Activated CD4-positive, alpha-beta T cell treated with anti-CD3 and anti-CD28 coated beads, Interleukin-2, amount 10 ng/mL, durations not matched to agents 7 days and 5 days (primary cell): ENCODE measurements around the gene XPO4. TPM values are rescaled to one million over a fixed set of nuclear protein-coding genes. Genes with fewer than 3 reads are reported as not detected.
"Not testable (repeated sequence)": the region's sequence is repeated elsewhere in the genome, so short reads cannot be mapped to it uniquely, and the experiment has no call there.

ENCODE experiments used
- CTCF ChIA-PET: fragments of 350-600 bp; sonication (Branson Sonifier 250); formaldehyde crosslinking; loops from one replicate; lab custom pipeline; 2021; ENCODE audit warnings: antibody characterized with exemption; lab: Charles Lee
- POLR2A ChIA-PET: fragments of 350-600 bp; sonication (Branson Sonifier 250); formaldehyde crosslinking; loops from one replicate; lab custom pipeline; 2021; ENCODE audit warnings: antibody characterized with exemption; lab: Charles Lee
- DNase-seq: peaks from one replicate; pipeline ENCODE4 v3.0.0-alpha.2; 2020
- H3K27ac Mint-ChIP-seq: one replicate; pipeline ENCODE4 v1.8.0; 2021; ENCODE audit warnings: mild to moderate bottlenecking, moderate library complexity, mixed read lengths
- H3K27me3 Mint-ChIP-seq: one replicate; pipeline ENCODE4 v1.8.0; 2021; ENCODE audit warnings: mixed read lengths
- H3K36me3 Mint-ChIP-seq: one replicate; pipeline ENCODE4 v1.8.0; 2021; ENCODE audit warnings: low read depth, mixed read lengths
- H3K4me1 Mint-ChIP-seq: one replicate; pipeline ENCODE4 v1.8.0; 2021; ENCODE audit warnings: mixed read lengths
- H3K4me3 Mint-ChIP-seq: one replicate; pipeline ENCODE4 v1.8.0; 2021; ENCODE audit warnings: mild to moderate bottlenecking, moderate library complexity, mixed read lengths
- H3K9me3 Mint-ChIP-seq: one replicate; pipeline ENCODE4 v1.8.0; 2021; ENCODE audit warnings: mixed read lengths
- total RNA-seq, 2 experiments: library from RNA; stranded (reverse); gene quantifications; one replicate each; pipeline ENCODE4 v1.2.3, GENCODE V29; 2021

The XPO4 gene
- total RNA-seq, 2 experiments from 2014 or later: 18.9 to 19.0 TPM

GRCh38 chr13:20921572-20921971 lies 19.0 kb upstream of the XPO4 start:
- Mint-ChIP-seq H3K4me3 (no peak overlapping the region), H3K9me3 (no peaks in the 10 kb centered on the region), H3K36me3 (no peaks in the 10 kb centered on the region), H3K4me1 (no peaks in the 10 kb centered on the region), H3K27me3 (no peaks in the 10 kb centered on the region), H3K27ac (no peak overlapping the region)
- POLR2A ChIA-PET: no interaction called here
- CTCF ChIA-PET: no interaction called here
- DNase-seq: no peak

GRCh38 chr13:20915676-20916075 lies 13.1 kb upstream of the XPO4 start:
- H3K4me1 Mint-ChIP-seq, POLR2A ChIA-PET: not testable (repeated sequence)

GRCh38 chr13:20911037-20911436 lies 8.5 kb upstream of the XPO4 start:
- H3K27me3 Mint-ChIP-seq: no peaks in the 10 kb centered on the region
- H3K4me3 Mint-ChIP-seq: no peak overlapping the region
- POLR2A ChIA-PET: interaction anchor here (0.7 kb wide), 1 partner anchor 10 kb away, joined by 3 read pairs; no protein-coding TSS in a partner anchor
- DNase-seq: no peak
- CTCF ChIA-PET: no interaction called here
- no peak overlapping the region for H3K27ac Mint-ChIP-seq
- H3K36me3 Mint-ChIP-seq: no peaks in the 10 kb centered on the region
- H3K9me3 Mint-ChIP-seq: no peaks in the 10 kb centered on the region
- H3K4me1 Mint-ChIP-seq: no peaks in the 10 kb centered on the region

More at GRCh38 chr13:20915676-20916075, 13.1 kb upstream of the XPO4 start:
- H3K27ac Mint-ChIP-seq, H3K9me3 Mint-ChIP-seq, H3K36me3 Mint-ChIP-seq, H3K4me3 Mint-ChIP-seq, DNase-seq, H3K27me3 Mint-ChIP-seq: not testable (repeated sequence)
- CTCF ChIA-PET: interaction anchor here (0.5 to 2.3 kb wide), 2 partner anchors 13 to 24 kb away, joined by 3 to 4 read pairs; no protein-coding TSS in a partner anchor

GRCh38 chr13:20908714-20909497 lies 6.4 kb upstream of the XPO4 start:
- Mint-ChIP-seq H3K4me3 (no peak overlapping the region), H3K27ac (no peak overlapping the region), H3K9me3 (no peaks in the 10 kb centered on the region), H3K4me1 (peaks cover 4% of the 10 kb centered on the region), H3K36me3 (no peaks in the 10 kb centered on the region), H3K27me3 (no peaks in the 10 kb centered on the region)
- ChIA-PET CTCF (no interaction called here), POLR2A (no interaction called here)
- no peak for DNase-seq

- DNase-seq: no peak
- POLR2A ChIA-PET: no interaction called here
- Mint-ChIP-seq H3K27ac (no peak overlapping the region), H3K9me3 (no peaks in the 10 kb centered on the region), H3K4me1 (peaks cover 24% of the 10 kb centered on the region), H3K36me3 (peaks cover 2% of the 10 kb centered on the region), H3K27me3 (no peaks in the 10 kb centered on the region), H3K4me3 (no peak overlapping the region)
- CTCF ChIA-PET: no interaction called here
Observed at GRCh38 chr13:20904908-20905307, 2.4 kb upstream of the XPO4 start.

- ChIA-PET CTCF (no interaction called here), POLR2A (no interaction called here)
- H3K4me3 Mint-ChIP-seq: peak overlapping the region; percentile 92
- H3K27ac Mint-ChIP-seq: peak overlapping the region; percentile 99
- peaks cover 32% of the 10 kb centered on the region for H3K4me1 Mint-ChIP-seq
- H3K9me3 Mint-ChIP-seq: no peaks in the 10 kb centered on the region
- no peak for DNase-seq
- H3K36me3 Mint-ChIP-seq: peaks cover 6% of the 10 kb centered on the region
- H3K27me3 Mint-ChIP-seq: no peaks in the 10 kb centered on the region
Observed at GRCh38 chr13:20903164-20903475, 574 bp upstream of the XPO4 start.

- Mint-ChIP-seq H3K4me1 (peaks cover 32% of the 10 kb centered on the region), H3K27me3 (no peaks in the 10 kb centered on the region), H3K36me3 (peaks cover 8% of the 10 kb centered on the region), H3K27ac (peak overlapping the region; percentile 92), H3K9me3 (no peaks in the 10 kb centered on the region), H3K4me3 (peak overlapping the region; percentile 87)
- ChIA-PET CTCF (interaction anchor here (0.9 to 1.3 kb wide), 2 partner anchors 9 to 11 kb away, joined by 3 to 7 read pairs; no protein-coding TSS in a partner anchor), POLR2A (interaction anchor here (0.6 kb wide), 1 partner anchor 264 kb away, joined by 7 read pairs; no protein-coding TSS in a partner anchor)
- peak; percentile 30 for DNase-seq
Observed at GRCh38 chr13:20901668-20902437, 693 bp downstream of the XPO4 start.

- Mint-ChIP-seq H3K27ac (no peak overlapping the region), H3K4me3 (no peak overlapping the region), H3K9me3 (no peaks in the 10 kb centered on the region), H3K27me3 (no peaks in the 10 kb centered on the region), H3K4me1 (peaks cover 23% of the 10 kb centered on the region), H3K36me3 (peaks cover 9% of the 10 kb centered on the region)
- ChIA-PET CTCF (interaction anchor here (0.6 to 0.8 kb wide), 2 partner anchors 11 to 190 kb away, joined by 3 to 6 read pairs; no protein-coding TSS in a partner anchor), POLR2A (no interaction called here)
- no peak for DNase-seq
Observed at GRCh38 chr13:20894245-20894644, 8.3 kb downstream of the XPO4 start.

GRCh38 chr13:20891768-20892167 lies 10.8 kb downstream of the XPO4 start:
- peak; percentile 19 for DNase-seq
- H3K27ac Mint-ChIP-seq: peak overlapping the region; percentile 81
- H3K36me3 Mint-ChIP-seq: peaks cover 3% of the 10 kb centered on the region
- peaks cover 21% of the 10 kb centered on the region for H3K4me1 Mint-ChIP-seq
- no peak overlapping the region for H3K4me3 Mint-ChIP-seq
- no peaks in the 10 kb centered on the region for H3K27me3 Mint-ChIP-seq
- ChIA-PET POLR2A (no interaction called here), CTCF (interaction anchor here (0.6 to 1.1 kb wide), 3 partner anchors 14 to 204 kb away, joined by 3 read pairs; no protein-coding TSS in a partner anchor)
- H3K9me3 Mint-ChIP-seq: no peaks in the 10 kb centered on the region

GRCh38 chr13:20891034-20891433 lies 11.5 kb downstream of the XPO4 start:
- Mint-ChIP-seq H3K4me1 (peaks cover 21% of the 10 kb centered on the region), H3K27ac (no peak overlapping the region), H3K9me3 (no peaks in the 10 kb centered on the region), H3K36me3 (peaks cover 3% of the 10 kb centered on the region), H3K27me3 (no peaks in the 10 kb centered on the region), H3K4me3 (no peak overlapping the region)
- POLR2A ChIA-PET: interaction anchor here (0.6 kb wide), 1 partner anchor 243 kb away, joined by 6 read pairs; no protein-coding TSS in a partner anchor
- DNase-seq: no peak
- CTCF ChIA-PET: interaction anchor here (0.6 to 0.9 kb wide), 3 partner anchors 11 to 692 kb away, joined by 3 to 7 read pairs (median 3); no protein-coding TSS in a partner anchor

GRCh38 chr13:20890540-20890939 lies 12.0 kb downstream of the XPO4 start:
- H3K27me3 Mint-ChIP-seq, H3K36me3 Mint-ChIP-seq, H3K27ac Mint-ChIP-seq, DNase-seq, H3K4me3 Mint-ChIP-seq, H3K9me3 Mint-ChIP-seq: not testable (repeated sequence)
- CTCF ChIA-PET: interaction anchor here (0.6 to 0.9 kb wide), 2 partner anchors 11 to 693 kb away, joined by 3 to 7 read pairs; no protein-coding TSS in a partner anchor
- peaks cover 21% of the 10 kb centered on the region for H3K4me1 Mint-ChIP-seq
- POLR2A ChIA-PET: interaction anchor here (0.6 kb wide), 1 partner anchor 243 kb away, joined by 6 read pairs; no protein-coding TSS in a partner anchor

- CTCF ChIA-PET: interaction anchor here (1.0 kb wide), 1 partner anchor 12 kb away, joined by 6 read pairs; no protein-coding TSS in a partner anchor
- Mint-ChIP-seq H3K9me3 (peaks cover 2% of the 10 kb centered on the region), H3K4me3 (no peak overlapping the region), H3K27ac (no peak overlapping the region), H3K36me3 (peaks cover 15% of the 10 kb centered on the region), H3K4me1 (peaks cover 14% of the 10 kb centered on the region), H3K27me3 (no peaks in the 10 kb centered on the region)
- POLR2A ChIA-PET: no interaction called here
- no peak for DNase-seq
Observed at GRCh38 chr13:20882206-20882605, 20.3 kb downstream of the XPO4 start.
